Suprapubic skin (tissue), 4 donors: ENCODE results near the gene DBN1.

Source experiments
- EP300 ChIP-seq: sonication (generic); formaldehyde crosslinking; IDR thresholded peaks from one replicate; pipeline ENCODE4 v1.6.1; 2017; ENCODE audit warnings: antibody characterized with exemption
- POLR2A ChIP-seq, 2 donors: fragments of 450-650 bp; IDR thresholded peaks; one replicate each; pipeline ENCODE4 v1.6.1; 2017; ENCODE audit warnings: antibody characterized with exemption in 2 of 2, mild to moderate bottlenecking in 2 of 2, moderate library complexity in 2 of 2
- POLR2AphosphoS5 ChIP-seq, 3 donors: sonication (generic); formaldehyde crosslinking; IDR thresholded peaks; one replicate each; pipeline ENCODE4 v1.6.1; 2017; ENCODE audit warnings: antibody characterized with exemption in 3 of 3
- TF ChIP-seq, protein P1 (sequence below), 2 donors: fragments of 200-600 bp in 1 of 2; fragments of 450-650 bp in 1 of 2; sonication (generic) in 1 of 2; IDR thresholded peaks; one replicate each; pipeline ENCODE4 v1.5.1; 2016 to 2019; ENCODE audit warnings: antibody characterized with exemption in 2 of 2, mild to moderate bottlenecking in 1 of 2, moderate library complexity in 1 of 2

DNA sequence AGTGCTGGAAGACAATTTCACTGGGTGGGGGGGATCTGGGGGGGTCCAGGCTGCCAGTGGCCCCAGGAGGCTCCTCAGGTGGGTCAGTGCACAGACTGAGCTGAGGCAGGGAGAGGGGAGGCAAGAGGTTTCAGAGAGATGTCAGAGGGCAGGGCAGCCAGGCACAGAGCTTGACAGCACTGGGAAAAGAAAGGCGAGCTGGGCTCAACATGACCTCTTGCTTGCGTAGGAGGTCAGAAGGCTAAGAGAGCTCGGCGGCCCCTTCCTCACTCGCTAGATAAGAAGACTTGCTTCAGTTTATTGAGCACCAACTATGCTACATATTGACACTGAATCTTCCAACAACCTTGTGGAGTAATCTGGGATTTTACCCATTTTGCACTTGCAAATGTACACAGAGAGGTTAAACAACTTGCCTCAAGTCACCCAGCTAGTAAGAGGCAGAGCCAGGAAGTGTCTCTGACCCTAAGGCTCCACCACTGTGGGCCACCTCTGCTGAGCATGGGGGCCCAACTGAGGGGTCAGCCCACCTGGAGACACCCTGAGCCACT lies 20.4 kb upstream of the DBN1 start:
- TF ChIP-seq, protein P1, sequence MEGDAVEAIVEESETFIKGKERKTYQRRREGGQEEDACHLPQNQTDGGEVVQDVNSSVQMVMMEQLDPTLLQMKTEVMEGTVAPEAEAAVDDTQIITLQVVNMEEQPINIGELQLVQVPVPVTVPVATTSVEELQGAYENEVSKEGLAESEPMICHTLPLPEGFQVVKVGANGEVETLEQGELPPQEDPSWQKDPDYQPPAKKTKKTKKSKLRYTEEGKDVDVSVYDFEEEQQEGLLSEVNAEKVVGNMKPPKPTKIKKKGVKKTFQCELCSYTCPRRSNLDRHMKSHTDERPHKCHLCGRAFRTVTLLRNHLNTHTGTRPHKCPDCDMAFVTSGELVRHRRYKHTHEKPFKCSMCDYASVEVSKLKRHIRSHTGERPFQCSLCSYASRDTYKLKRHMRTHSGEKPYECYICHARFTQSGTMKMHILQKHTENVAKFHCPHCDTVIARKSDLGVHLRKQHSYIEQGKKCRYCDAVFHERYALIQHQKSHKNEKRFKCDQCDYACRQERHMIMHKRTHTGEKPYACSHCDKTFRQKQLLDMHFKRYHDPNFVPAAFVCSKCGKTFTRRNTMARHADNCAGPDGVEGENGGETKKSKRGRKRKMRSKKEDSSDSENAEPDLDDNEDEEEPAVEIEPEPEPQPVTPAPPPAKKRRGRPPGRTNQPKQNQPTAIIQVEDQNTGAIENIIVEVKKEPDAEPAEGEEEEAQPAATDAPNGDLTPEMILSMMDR (IDR thresholded peaks at IDR 0.05) = no peak
- TF ChIP-seq POLR2AphosphoS5 (IDR thresholded peaks at IDR 0.05) = no peak
- no peak for TF ChIP-seq EP300
- TF ChIP-seq POLR2A (IDR thresholded peaks at IDR 0.05) = no peak
